Pons (tissue), 1 donor: ENCODE measurements around the gene SMPD2.
A peak's percentile ranks its signal among the peaks of the same experiment; 100 is the strongest.
"Not testable (repeated sequence)": the region's sequence is repeated elsewhere in the genome, so short reads cannot be mapped to it uniquely, and the experiment has no call there.

Experiments
- DNase-seq: peaks from one replicate; pipeline ENCODE4 v3.0.0-alpha.2; 2016; ENCODE audit warnings: low spot score

SMPD2 gene

GRCh38 chr6:109461205-109461604 lies 20.7 kb downstream of the SMPD2 start:
- DNase-seq, result not testable (repeated sequence)

- no peak for DNase-seq
Measured at GRCh38 chr6:109461733-109462526, 21.4 kb downstream of the SMPD2 start.

DNA sequence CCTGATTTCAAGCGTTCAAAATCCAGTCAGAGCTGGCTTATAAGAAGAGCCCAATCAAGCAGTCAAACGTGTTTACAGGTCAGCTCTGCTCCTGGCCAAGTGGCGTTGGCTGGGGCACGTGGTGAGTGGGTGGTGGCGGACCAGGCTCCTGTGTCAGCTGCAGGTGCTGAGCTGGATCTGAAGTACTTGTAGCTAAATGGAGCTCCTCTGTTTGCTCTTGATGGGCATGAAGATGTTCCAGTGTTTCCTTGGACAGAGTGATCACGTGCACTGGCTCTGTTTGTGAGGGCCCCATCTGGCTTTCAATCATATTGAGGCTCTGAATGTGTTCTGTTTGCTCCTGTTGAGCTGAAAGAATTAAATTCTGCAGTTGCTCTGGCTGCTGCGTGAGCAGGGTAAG lies 25.2 kb downstream of the SMPD2 start:
- DNase-seq, result peak; percentile 90

DNA sequence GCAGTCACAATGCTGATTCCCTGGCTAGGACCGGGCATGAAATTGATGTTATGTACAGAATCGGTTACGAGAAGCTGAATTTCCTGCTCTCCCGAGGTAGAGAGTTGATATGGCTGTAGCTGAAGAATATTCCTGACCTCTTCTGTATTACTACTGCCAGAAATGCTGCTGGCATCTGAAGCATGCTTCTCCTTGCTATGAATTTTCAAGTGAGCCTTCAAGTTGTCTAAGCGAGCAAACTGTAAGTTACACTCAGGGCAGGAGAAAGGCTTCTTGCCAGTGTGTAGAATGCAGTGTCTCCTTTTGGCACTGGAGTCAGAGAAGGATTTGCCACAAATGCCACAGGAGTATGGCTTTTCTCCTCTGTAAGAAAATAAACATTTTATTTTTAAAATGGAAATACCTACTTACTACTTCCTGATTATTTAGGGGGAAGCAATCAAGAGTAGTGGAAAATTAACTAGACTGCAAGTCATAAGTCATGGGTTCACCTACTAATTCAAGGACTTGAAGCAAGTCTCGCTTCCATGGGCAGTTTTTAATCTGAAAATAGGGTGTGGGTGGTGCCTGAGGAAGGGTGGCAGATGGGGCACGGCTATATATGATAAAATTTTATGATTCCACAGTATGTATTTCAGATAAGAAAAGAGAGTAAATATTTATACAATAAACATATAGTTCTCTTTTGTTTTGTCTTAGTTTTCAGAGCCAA lies 25.8 kb downstream of the SMPD2 start:
- no peak for DNase-seq

DNA sequence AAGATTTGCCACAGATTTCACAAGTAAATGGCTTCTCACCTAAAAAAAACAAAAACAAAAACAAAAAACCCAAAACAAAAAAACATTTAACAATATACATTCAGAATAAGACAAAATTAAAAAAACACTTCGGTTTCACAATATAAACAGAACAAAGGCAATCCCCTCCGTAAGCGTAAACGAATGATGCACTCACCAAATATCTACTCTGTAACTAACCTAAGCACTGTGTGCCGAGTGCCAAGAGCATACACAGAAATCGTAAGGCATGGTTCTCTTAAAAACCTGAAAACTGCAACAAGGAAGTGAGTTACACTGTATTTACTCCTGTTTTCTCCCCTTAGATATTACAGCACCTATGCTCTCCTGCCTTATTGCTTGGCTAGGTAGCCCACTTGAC lies 27.2 kb downstream of the SMPD2 start:
- DNase-seq, result no peak

- no peak for DNase-seq
Measured at GRCh38 chr6:109469591-109470189, 29.2 kb downstream of the SMPD2 start.

GRCh38 chr6:109471105-109471810 lies 30.7 kb downstream of the SMPD2 start:
- DNase-seq, result no peak

GRCh38 chr6:109472132-109472995 lies 31.8 kb downstream of the SMPD2 start:
- DNase-seq, result no peak

- DNase-seq, result no peak
Measured at GRCh38 chr6:109473120-109473519, 32.6 kb downstream of the SMPD2 start.

DNA sequence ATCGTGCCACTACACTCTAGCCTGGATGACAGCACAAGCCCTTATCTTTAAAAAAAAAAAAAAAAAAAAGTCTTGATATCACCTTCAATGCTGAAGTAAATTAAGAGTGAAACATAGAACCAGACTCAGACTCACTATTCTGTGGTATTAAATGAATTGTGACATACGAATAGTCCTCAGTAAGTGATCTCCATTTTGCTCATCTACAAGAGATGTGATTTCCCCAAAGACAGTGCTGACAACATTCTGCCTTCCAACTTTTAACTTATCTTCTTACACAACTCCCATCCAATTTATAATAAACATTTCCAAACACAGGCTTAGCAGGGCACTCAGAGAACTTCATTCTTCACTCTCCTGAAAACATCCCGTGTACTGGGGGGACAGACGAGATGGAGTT lies 34.5 kb downstream of the SMPD2 start:
- DNase-seq, result no peak

- no peak for DNase-seq
Measured at GRCh38 chr6:109475625-109476024, 35.1 kb downstream of the SMPD2 start.

DNA sequence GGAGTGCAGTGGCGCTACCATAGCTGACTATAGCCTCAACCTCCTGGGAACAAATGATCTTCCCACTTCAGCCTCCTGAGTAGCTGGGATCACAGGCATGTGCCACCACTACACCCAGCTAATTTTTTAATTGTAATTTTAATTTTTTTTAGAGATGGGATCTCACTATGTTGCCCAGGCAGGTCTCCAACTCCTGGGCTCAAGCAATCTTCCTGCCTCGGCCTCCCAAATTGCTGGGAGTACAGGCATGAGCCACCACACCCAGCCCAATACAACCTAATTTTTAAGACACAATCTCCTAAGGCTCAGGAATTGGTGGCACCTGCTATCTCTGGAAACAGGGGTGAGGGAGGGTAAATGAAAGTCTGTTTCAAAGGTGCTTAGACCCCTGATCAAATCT lies 36.7 kb downstream of the SMPD2 start:
- DNase-seq, result no peak

DNA sequence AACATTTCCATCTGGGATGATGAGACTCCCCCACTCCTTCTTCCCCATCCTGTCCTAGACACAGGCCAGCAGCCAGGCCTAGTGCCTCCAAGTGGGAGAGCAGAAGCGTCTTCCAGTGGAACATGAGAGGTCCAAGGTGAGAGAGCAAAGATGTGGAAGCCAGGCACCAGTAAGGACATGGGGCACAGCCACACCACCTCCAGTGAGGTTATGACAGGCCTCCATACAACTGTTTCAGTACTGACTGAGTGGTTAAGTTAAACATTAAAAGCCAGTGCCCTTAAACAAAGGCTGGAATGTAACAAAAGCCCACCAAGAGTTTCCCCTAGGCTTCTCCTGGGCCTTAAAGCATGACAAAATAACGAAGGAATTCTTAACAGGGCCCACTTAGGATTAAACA lies 37.2 kb downstream of the SMPD2 start:
- no peak for DNase-seq

GRCh38 chr6:109478222-109478805 lies 37.8 kb downstream of the SMPD2 start:
- DNase-seq, result no peak

- DNase-seq, result no peak
Measured at GRCh38 chr6:109478841-109479624, 38.5 kb downstream of the SMPD2 start.

GRCh38 chr6:109480993-109481480 lies 40.5 kb downstream of the SMPD2 start:
- no peak for DNase-seq

DNA sequence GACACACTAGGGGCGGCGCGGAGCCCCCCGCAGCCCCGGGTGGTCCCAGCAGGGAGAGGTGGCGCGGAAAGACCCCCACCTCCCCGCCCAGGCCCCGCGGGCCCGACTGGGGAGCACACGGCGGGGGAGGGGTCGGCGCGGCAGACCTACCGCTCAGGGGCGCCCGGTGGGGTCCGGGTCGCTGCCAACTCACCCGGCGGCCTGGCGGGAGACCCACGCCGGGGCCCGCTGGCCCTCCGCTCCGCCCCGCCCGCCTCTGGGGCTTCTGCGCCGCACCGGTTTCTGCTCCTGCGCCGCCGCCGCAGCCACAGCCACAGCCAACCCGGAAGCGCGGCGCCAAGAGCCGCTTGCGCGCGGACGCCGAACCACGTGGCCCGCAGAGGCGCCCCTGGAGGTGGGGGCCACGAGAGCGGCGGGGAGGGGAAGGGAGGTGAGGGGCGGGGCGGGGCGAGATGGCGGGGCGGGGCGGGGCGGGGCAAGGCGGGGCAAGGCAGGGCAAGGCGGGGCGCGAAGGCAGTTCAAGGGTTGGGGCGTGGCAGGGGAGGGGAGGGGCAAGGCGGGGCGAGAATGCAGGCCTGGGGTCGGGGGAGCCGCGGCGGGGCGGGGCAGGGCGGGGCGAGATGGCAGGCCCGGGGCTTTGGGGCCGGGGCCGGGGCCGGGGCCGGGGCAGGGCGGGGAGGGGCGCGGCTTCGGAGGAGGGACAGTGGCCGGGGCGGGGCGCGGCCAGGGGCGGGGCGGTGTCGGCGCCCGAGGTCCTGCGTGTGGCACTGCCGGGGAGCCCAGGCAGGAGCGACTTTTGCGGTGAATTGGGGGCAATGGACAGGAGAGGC lies 42.6 kb downstream of the SMPD2 start, which contains the start of gene ZBTB24:
ZBTB24 (minus strand) TSS at position 315 of the 830 bp plus-strand sequence. CDS start 1,193 bp downstream, outside the sequence.
- peak; percentile 81 for DNase-seq

- DNase-seq, result peak; percentile 48
Measured at GRCh38 chr6:109483735-109484057, 43.2 kb downstream of the SMPD2 start.

- peak; percentile 41 for DNase-seq
Measured at GRCh38 chr6:109484122-109484521, 43.6 kb downstream of the SMPD2 start.
